Esophagus squamous epithelium (tissue), 5 donors: ENCODE measurements around the gene COQ2. TPM values are rescaled to one million over a fixed set of nuclear protein-coding genes. Genes with fewer than 3 reads are reported as not detected.
A peak's percentile ranks its signal among the peaks of the same experiment; 100 is the strongest.

Experiments used
- DNase-seq: peaks from one replicate; lab custom pipeline; 2025; lab: John Stamatoyannopoulos, UW
- H3K27ac ChIP-seq, 4 donors: fragments of 200-600 bp; sonication (generic); one replicate each; pipeline ENCODE4 v1.5.1; 2016 to 2019; ENCODE audit warnings: mild to moderate bottlenecking in 1 of 4
- H3K27me3 ChIP-seq, 4 donors: fragments of 200-600 bp; sonication (generic); 1 replicate in 3 of 4; 2 replicates in 1 of 4; pipeline versions ENCODE4 v1.5.1 to v1.6.0; 2017 to 2021; ENCODE audit warnings: antibody characterized with exemption in 1 of 4
- H3K36me3 ChIP-seq, 3 donors: fragments of 200-600 bp; sonication (generic); one replicate each; pipeline ENCODE4 v1.5.1; 2016 to 2019
- H3K4me1 ChIP-seq, 3 donors: fragments of 200-600 bp; sonication (generic); one replicate each; pipeline ENCODE4 v1.5.1; 2017 to 2019
- H3K4me3 ChIP-seq, 4 donors: fragments of 200-600 bp; sonication (generic); 1 replicate in 3 of 4; 2 replicates in 1 of 4; pipeline ENCODE4 v1.5.1; 2016 to 2019; ENCODE audit warnings: mild to moderate bottlenecking in 2 of 4, moderate library complexity in 1 of 4
- H3K9me3 ChIP-seq, 3 donors: fragments of 200-600 bp; sonication (generic); one replicate each; pipeline ENCODE4 v1.5.1; 2016 to 2019
- CTCF ChIP-seq, 6 experiments: fragments of 450-650 bp in 4 of 6; fragments of 200-600 bp in 2 of 6; sonication (generic) in 2 of 6; IDR thresholded peaks; one replicate each; pipeline ENCODE4 v1.5.1; 2016 to 2019; ENCODE audit warnings: antibody characterized with exemption in 6 of 6, mild to moderate bottlenecking in 4 of 6, moderate library complexity in 4 of 6
- POLR2A ChIP-seq, 4 donors: fragments of 450-650 bp; IDR thresholded peaks; one replicate each; pipeline ENCODE4 v1.6.1; 2017; ENCODE audit warnings: antibody characterized with exemption in 4 of 4, mild to moderate bottlenecking in 4 of 4, moderate library complexity in 3 of 4
- WGBS, 2 donors: methylation state at CpG; one replicate each; pipeline ENCODE4 v1.1.5; 2018; 5-methylcytosine and 5-hydroxymethylcytosine counted together
- intact Hi-C: fragments of 100-400 bp; cut with DNase I; formaldehyde crosslinking; loops from one replicate; pipeline ENCODE4 v1.15.0; 2022
- total RNA-seq, 4 donors: library from RNA; depleted of rRNA; stranded (reverse); fragments of >200 nt; gene quantifications; one replicate each; pipeline ENCODE4 v1.1.0, GENCODE V29; 2016
- donor health status: DM: yes; HTN: yes; CAD: no.

The COQ2 gene
- total RNA-seq, 4 donors from 2014 or later: 10.7 to 17.3 (median 13.9) TPM

GRCh38 chr4:83247415-83248357, 36.9 kb downstream of the COQ2 start:
- Histone ChIP-seq H3K4me1 (peaks cover 3 to 46% (median 5%) of the 10 kb centered on the region in 3 donors), H3K27me3 (no peaks in the 10 kb centered on the region), H3K27ac (peak overlapping the region in 3 of 4 donors; percentile 37 to 83 (median 61)), H3K36me3 (no peaks in the 10 kb centered on the region), H3K4me3 (no peak overlapping the region), H3K9me3 (no peaks in the 10 kb centered on the region)
- no peak for DNase-seq
- TF ChIP-seq CTCF (IDR thresholded peaks at IDR 0.05): no peak
- no peak for TF ChIP-seq POLR2A (IDR thresholded peaks at IDR 0.05)
- intact Hi-C loops: no loop called here
- 39 to 95% methylated on average over 3 to 4 of the region's 12 CpGs for WGBS, 2 donors

- H3K27me3 ChIP-seq: no peaks in the 10 kb centered on the region
- H3K9me3 ChIP-seq: no peaks in the 10 kb centered on the region
- intact Hi-C loops: no loop called here
- DNase-seq: no peak
- H3K4me3 ChIP-seq: no peak overlapping the region
- no peaks in the 10 kb centered on the region for H3K4me1 ChIP-seq
- H3K36me3 ChIP-seq: no peaks in the 10 kb centered on the region
- no peak overlapping the region for H3K27ac ChIP-seq
- 82 to 90% methylated on average over 1 of the region's 1 CpG for WGBS, 2 donors
- TF ChIP-seq CTCF (IDR thresholded peaks at IDR 0.05): no peak
- no peak for TF ChIP-seq POLR2A (IDR thresholded peaks at IDR 0.05)
Measured at GRCh38 chr4:83241132-83241531, 43.5 kb downstream of the COQ2 start.

- Histone ChIP-seq H3K27ac (no peak overlapping the region), H3K4me1 (peaks cover 0 to 2% (median 0%) of the 10 kb centered on the region in 3 donors), H3K36me3 (no peaks in the 10 kb centered on the region), H3K9me3 (no peaks in the 10 kb centered on the region), H3K27me3 (no peaks in the 10 kb centered on the region), H3K4me3 (no peak overlapping the region)
- intact Hi-C loops: no loop called here
- no peak for DNase-seq
- whole genome bisulfite sequencing, 2 donors: 75 to 83% methylated on average over 4 of the region's 4 CpGs
- TF ChIP-seq POLR2A (IDR thresholded peaks at IDR 0.05) (no peak), CTCF (IDR thresholded peaks at IDR 0.05) (no peak)
Measured at GRCh38 chr4:83240379-83240875, 44.2 kb downstream of the COQ2 start.

- Histone ChIP-seq H3K4me3 (no peak overlapping the region), H3K27me3 (no peaks in the 10 kb centered on the region), H3K9me3 (no peaks in the 10 kb centered on the region), H3K27ac (no peak overlapping the region), H3K36me3 (no peaks in the 10 kb centered on the region), H3K4me1 (peaks cover 0 to 5% (median 0%) of the 10 kb centered on the region in 3 donors)
- 68 to 95% methylated on average over 4 of the region's 4 CpGs for WGBS, 2 donors
- no peak for DNase-seq
- intact Hi-C loops: no loop called here
- TF ChIP-seq CTCF (IDR thresholded peaks at IDR 0.05) (no peak), POLR2A (IDR thresholded peaks at IDR 0.05) (no peak)
Measured at GRCh38 chr4:83238393-83239248, 46.0 kb downstream of the COQ2 start.
